A673 (cell line): ENCODE data around the gene STRN. TPM values are rescaled to one million over a fixed set of nuclear protein-coding genes. Genes with fewer than 3 reads are reported as not detected.

Source experiments
- BruUV-seq: library from RNA; stranded (reverse); fragments of 400-500 nt; replicated peaks from 2 replicates; lab custom pipeline; 2021; lab: Mats Ljungman, UMichigan
- CTCF ChIA-PET: fragments of 300-600 bp; sonication (Branson Sonifier 250); formaldehyde crosslinking; loops from one replicate; lab custom pipeline; 2022; ENCODE audit warnings: antibody characterized with exemption; lab: Charles Lee
- POLR2A ChIA-PET: fragments of 300-600 bp; sonication (Branson Sonifier 250); formaldehyde crosslinking; loops from one replicate; lab custom pipeline; 2022; ENCODE audit warnings: antibody characterized with exemption; ENCODE audit not compliant: low non-redundant PET; lab: Charles Lee
- DNase-seq: peaks from one replicate; pipeline ENCODE4 v3.0.0-alpha.2; 2015; ENCODE audit warnings: low spot score
- H3K27ac ChIP-seq: fragments of 200-600 bp; sonication (generic); 2 replicates; pipeline ENCODE4 v1.5.1; 2016; ENCODE audit warnings: mixed run types, low read depth, mild to moderate bottlenecking, mixed read lengths, antibody characterized with exemption, low read length; ENCODE audit not compliant: poor library complexity, severe bottlenecking
- H3K27me3 ChIP-seq: fragments of 200-600 bp; sonication (generic); replicated peaks from 2 replicates; pipeline ENCODE4 v1.6.1; 2017; ENCODE audit warnings: mixed run types, low read depth, mild to moderate bottlenecking, mixed read lengths, antibody characterized with exemption, low read length; ENCODE audit not compliant: insufficient read depth, poor library complexity
- H3K36me3 ChIP-seq: fragments of 200-600 bp; sonication (generic); 2 replicates; pipeline ENCODE4 v1.6.1; 2016; ENCODE audit warnings: mixed run types, mild to moderate bottlenecking, mixed read lengths, antibody characterized with exemption, low read length; ENCODE audit not compliant: insufficient read depth, poor library complexity, severe bottlenecking
- H3K4me1 ChIP-seq: fragments of 200-600 bp; sonication (generic); 2 replicates; pipeline ENCODE4 v1.6.1; 2017; ENCODE audit warnings: mixed run types, mild to moderate bottlenecking, mixed read lengths, antibody characterized with exemption, low read length; ENCODE audit not compliant: insufficient read depth, poor library complexity, severe bottlenecking
- H3K4me3 ChIP-seq: fragments of 200-600 bp; sonication (generic); 2 replicates; pipeline ENCODE4 v1.5.1; 2016; ENCODE audit warnings: low read depth, mixed run types, mild to moderate bottlenecking, mixed read lengths, low read length; ENCODE audit not compliant: poor library complexity, severe bottlenecking
- H3K9me3 ChIP-seq: fragments of 200-600 bp; sonication (generic); 2 replicates; pipeline ENCODE4 v1.6.1; 2016; ENCODE audit warnings: mixed run types, low read depth, mild to moderate bottlenecking, mixed read lengths, antibody characterized with exemption, low read length; ENCODE audit not compliant: poor library complexity, severe bottlenecking
- CTCF ChIP-seq: fragments of 300-800, 200-600 bp; sonication (generic); conservative IDR thresholded peaks from 2 replicates; pipeline ENCODE4 v1.5.1; 2017; ENCODE audit warnings: low read depth, mild to moderate bottlenecking, antibody characterized with exemption, low read length, moderate library complexity, mixed read lengths
- EZH2 ChIP-seq: fragments of 200-600 bp; sonication (generic); IDR thresholded peaks from 2 replicates; pipeline ENCODE4 v1.6.1; 2017; ENCODE audit warnings: borderline replicate concordance, low read depth, mild to moderate bottlenecking, mixed read lengths, antibody characterized with exemption, low read length; ENCODE audit not compliant: poor library complexity, severe bottlenecking
- intact Hi-C: fragments of 100-400 bp; cut with micrococcal nuclease; formaldehyde crosslinking; loops from one replicate; pipeline ENCODE4 v1.10.0; 2022; ENCODE audit not compliant: unreplicated experiment
- total RNA-seq: library from RNA; stranded (reverse); gene quantifications from 2 replicates; pipeline ENCODE4 v1.2.3, GENCODE V29; 2021

STRN gene
- total RNA-seq, 1 experiment from 2014 or later: 36.1 TPM

DNA sequence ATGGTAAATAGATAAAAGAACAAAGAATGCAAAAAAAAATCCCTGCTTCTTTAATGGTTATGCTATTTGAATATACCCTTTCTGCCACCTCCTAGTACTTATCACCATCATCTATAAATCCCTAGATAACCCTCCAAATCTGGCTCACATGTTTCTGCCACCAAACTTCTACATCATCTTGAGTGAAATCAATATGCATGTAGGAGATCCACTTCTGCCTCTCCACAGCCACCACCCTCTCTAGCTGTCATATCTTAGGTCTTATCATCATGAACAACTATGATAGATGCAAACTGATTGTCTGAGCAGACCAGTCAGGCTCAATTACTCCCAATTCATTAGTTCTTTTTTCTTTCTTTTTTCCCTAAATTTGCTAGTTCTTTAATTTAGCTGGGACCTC, 55.3 kb downstream of the STRN start:
- BruUV-seq: no TSS peak
- DNase-seq: no peak

DNA sequence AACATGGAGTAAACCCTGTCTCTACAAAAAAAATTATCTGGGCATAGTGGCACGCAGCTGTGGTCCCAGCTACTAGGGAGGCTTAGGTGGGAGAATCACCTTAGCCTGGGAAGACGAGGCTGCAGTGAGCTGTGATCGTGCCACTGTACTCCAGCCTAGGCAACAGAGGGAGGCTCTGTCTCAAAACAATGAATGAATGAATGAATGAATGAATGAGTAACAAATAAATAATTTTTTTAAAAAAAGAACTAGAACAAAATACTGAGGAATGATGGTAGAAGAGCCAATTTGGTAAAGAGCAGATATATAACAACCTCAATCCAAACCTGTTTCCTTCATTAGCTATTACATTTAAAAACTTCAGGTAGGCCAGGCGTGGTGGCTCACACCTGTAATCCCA, 60.1 kb downstream of the STRN start:
- Histone ChIP-seq H3K9me3 (no peaks in the 10 kb centered on the region), H3K27ac (no peak overlapping the region), H3K4me1 (peaks cover 3% of the 10 kb centered on the region), H3K36me3 (no peaks in the 10 kb centered on the region), H3K4me3 (no peak overlapping the region), H3K27me3 (no peaks in the 10 kb centered on the region)
- TF ChIP-seq CTCF (no peak), EZH2 (no peak)
- DNase-seq: no peak
- ChIA-PET POLR2A (no interaction called here), CTCF (no interaction called here)
- BruUV-seq: no TSS peak
- intact Hi-C loops: no loop called here

More for the DNA sequence above, 55.3 kb downstream of the STRN start:
- Histone ChIP-seq H3K9me3 (no peaks in the 10 kb centered on the region), H3K27ac (no peak overlapping the region), H3K36me3 (peaks cover 2% of the 10 kb centered on the region), H3K27me3 (no peaks in the 10 kb centered on the region), H3K4me3 (no peak overlapping the region), H3K4me1 (peaks cover 8% of the 10 kb centered on the region)
- TF ChIP-seq CTCF (no peak), EZH2 (no peak)
- CTCF ChIA-PET: no interaction called here
- POLR2A ChIA-PET: interaction anchor here (0.6 kb wide), 1 partner anchor 245 kb away, joined by 3 read pairs; no protein-coding TSS in a partner anchor
- intact Hi-C loops: loop anchor here (10.0 kb wide), 1 partner anchor 126 kb away; no protein-coding TSS in a partner anchor

DNA sequence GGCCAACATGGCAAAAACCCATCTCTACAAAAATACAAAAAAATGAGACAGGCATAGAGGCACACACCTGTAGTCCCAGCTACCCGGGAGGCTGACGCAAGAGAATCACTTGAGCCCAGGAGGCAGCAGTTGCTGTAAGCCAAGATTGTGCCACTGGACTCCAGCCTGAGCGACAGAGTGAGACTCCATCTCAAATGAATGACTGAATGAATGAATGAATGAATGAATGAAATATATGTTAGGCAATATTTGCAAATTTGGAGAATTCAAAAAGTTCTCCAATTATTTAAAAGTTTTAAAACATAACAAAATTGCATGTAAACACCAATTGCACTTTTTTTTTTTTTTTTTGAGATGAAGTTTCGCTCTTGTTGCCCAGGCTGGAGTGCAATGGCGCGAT, 61.7 kb downstream of the STRN start:
- no peak for TF ChIP-seq EZH2
- no peak for TF ChIP-seq CTCF
- no peaks in the 10 kb centered on the region for H3K4me1 ChIP-seq
- intact Hi-C loops: no loop called here
- ChIA-PET CTCF (no interaction called here), POLR2A (no interaction called here)
- DNase-seq: no peak
- H3K36me3 ChIP-seq: no peaks in the 10 kb centered on the region
- no peaks in the 10 kb centered on the region for H3K9me3 ChIP-seq
- H3K27me3 ChIP-seq: no peaks in the 10 kb centered on the region
- no TSS peak for BruUV-seq
- no peak overlapping the region for H3K27ac ChIP-seq
- H3K4me3 ChIP-seq: no peak overlapping the region
